ENCODE data around the gene MCM6. TPM values are rescaled to one million over a fixed set of nuclear protein-coding genes. Genes with fewer than 3 reads are reported as not detected.
A peak's percentile ranks its signal among the peaks of the same experiment; 100 is the strongest.

The MCM6 gene
- total RNA-seq, 1 experiment from 2014 or later, result 96.0 TPM

DNA sequence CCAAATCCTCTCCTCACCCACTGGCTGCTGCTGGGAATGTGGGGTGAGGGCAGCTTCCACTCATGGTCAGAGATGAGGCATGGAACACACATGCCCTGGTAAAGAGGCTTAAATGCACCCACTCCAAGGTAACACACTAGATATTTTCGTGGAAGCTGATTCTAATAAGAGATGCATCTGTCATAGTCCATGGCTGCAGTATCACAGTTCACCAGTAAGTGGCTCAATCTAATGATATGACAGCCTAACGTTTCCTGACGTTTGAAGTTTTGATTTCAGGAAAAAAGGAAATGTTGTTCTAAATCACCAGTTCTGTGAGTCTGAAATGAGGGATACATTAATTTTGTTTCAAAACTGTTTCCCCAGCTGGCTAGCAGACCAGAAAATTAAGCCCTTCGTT lies 77.5 kb downstream of the MCM6 start:
- Mint-ChIP-seq H3K9me3 (ENCODE audit: unreplicated experiment) (no peaks in the 10 kb centered on the region), H3K4me3 (ENCODE audit: unreplicated experiment) (no peak overlapping the region), H3K27me3 (ENCODE audit: insufficient read depth, unreplicated experiment) (no peaks in the 10 kb centered on the region), H3K27ac (ENCODE audit: unreplicated experiment) (no peak overlapping the region), H3K36me3 (ENCODE audit: insufficient read depth, unreplicated experiment) (no peaks in the 10 kb centered on the region), H3K4me1 (ENCODE audit: low read depth, unreplicated experiment) (no peaks in the 10 kb centered on the region)
- no TSS peak for BruUV-seq (replicated peaks)
- ChIA-PET CTCF (interaction anchor here (1.4 to 2.2 kb wide), 2 partner anchors 8 to 810 kb away, joined by 4 to 14 read pairs; no protein-coding TSS in a partner anchor), POLR2A (no interaction called here)
- Histone ChIP-seq H3K36me3 (ENCODE audit: control insufficient read depth, insufficient read depth, low read length) (no peaks in the 10 kb centered on the region), H3K4me3 (ENCODE audit: low read depth, low read length) (no peak overlapping the region), H3K9me3 (peaks cover 17% of the 10 kb centered on the region), H3K4me1 (peaks cover 4% of the 10 kb centered on the region), H3K27me3 (replicated peaks; ENCODE audit: control insufficient read depth, insufficient read depth, low read length) (no peaks in the 10 kb centered on the region)
- TF ChIP-seq, protein P1, sequence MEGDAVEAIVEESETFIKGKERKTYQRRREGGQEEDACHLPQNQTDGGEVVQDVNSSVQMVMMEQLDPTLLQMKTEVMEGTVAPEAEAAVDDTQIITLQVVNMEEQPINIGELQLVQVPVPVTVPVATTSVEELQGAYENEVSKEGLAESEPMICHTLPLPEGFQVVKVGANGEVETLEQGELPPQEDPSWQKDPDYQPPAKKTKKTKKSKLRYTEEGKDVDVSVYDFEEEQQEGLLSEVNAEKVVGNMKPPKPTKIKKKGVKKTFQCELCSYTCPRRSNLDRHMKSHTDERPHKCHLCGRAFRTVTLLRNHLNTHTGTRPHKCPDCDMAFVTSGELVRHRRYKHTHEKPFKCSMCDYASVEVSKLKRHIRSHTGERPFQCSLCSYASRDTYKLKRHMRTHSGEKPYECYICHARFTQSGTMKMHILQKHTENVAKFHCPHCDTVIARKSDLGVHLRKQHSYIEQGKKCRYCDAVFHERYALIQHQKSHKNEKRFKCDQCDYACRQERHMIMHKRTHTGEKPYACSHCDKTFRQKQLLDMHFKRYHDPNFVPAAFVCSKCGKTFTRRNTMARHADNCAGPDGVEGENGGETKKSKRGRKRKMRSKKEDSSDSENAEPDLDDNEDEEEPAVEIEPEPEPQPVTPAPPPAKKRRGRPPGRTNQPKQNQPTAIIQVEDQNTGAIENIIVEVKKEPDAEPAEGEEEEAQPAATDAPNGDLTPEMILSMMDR (IDR thresholded peaks at IDR 0.05; ENCODE audit: insufficient read depth in 1 of 2, low read depth in 1 of 2, low read length in 1 of 2, severe bottlenecking in 1 of 2, unreplicated experiment in 1 of 2), result peak in 1 of 2 experiments; percentile 16
- intact Hi-C loops (cut with micrococcal nuclease; ENCODE audit: unreplicated experiment), result loop anchor here (10.0 kb wide), 1 partner anchor 586 kb away; no protein-coding TSS in a partner anchor
- DNase-seq, result no peak

- no peak overlapping the region for H3K27ac Mint-ChIP-seq (ENCODE audit: unreplicated experiment)
- BruUV-seq (replicated peaks), result no TSS peak
- H3K27me3 Mint-ChIP-seq (ENCODE audit: insufficient read depth, unreplicated experiment), result no peaks in the 10 kb centered on the region
- H3K4me3 ChIP-seq (ENCODE audit: low read depth, low read length), result no peak overlapping the region
- no peaks in the 10 kb centered on the region for H3K4me1 ChIP-seq
- H3K9me3 Mint-ChIP-seq (ENCODE audit: unreplicated experiment), result no peaks in the 10 kb centered on the region
- CTCF ChIA-PET, result interaction anchor here (0.7 to 2.2 kb wide), 3 partner anchors 8 to 809 kb away, joined by 3 to 14 read pairs (median 4); no protein-coding TSS in a partner anchor
- POLR2A ChIA-PET, result no interaction called here
- H3K36me3 Mint-ChIP-seq (ENCODE audit: insufficient read depth, unreplicated experiment), result no peaks in the 10 kb centered on the region
- TF ChIP-seq, protein P1 (IDR thresholded peaks at IDR 0.05; ENCODE audit: insufficient read depth in 1 of 2, low read depth in 1 of 2, low read length in 1 of 2, severe bottlenecking in 1 of 2, unreplicated experiment in 1 of 2), result no peak
- H3K36me3 ChIP-seq (ENCODE audit: control insufficient read depth, insufficient read depth, low read length), result no peaks in the 10 kb centered on the region
- H3K9me3 ChIP-seq, result peaks cover 17% of the 10 kb centered on the region
- no peak for DNase-seq
- intact Hi-C loops (cut with micrococcal nuclease; ENCODE audit: unreplicated experiment), result loop anchor here (10.0 kb wide), 1 partner anchor 587 kb away; no protein-coding TSS in a partner anchor
- no peaks in the 10 kb centered on the region for H3K27me3 ChIP-seq (replicated peaks; ENCODE audit: control insufficient read depth, insufficient read depth, low read length)
- no peak overlapping the region for H3K4me3 Mint-ChIP-seq (ENCODE audit: unreplicated experiment)
- no peaks in the 10 kb centered on the region for H3K4me1 Mint-ChIP-seq (ENCODE audit: low read depth, unreplicated experiment)
Observed at GRCh38 chr2:135798275-135798705, 78.0 kb downstream of the MCM6 start.

DNA sequence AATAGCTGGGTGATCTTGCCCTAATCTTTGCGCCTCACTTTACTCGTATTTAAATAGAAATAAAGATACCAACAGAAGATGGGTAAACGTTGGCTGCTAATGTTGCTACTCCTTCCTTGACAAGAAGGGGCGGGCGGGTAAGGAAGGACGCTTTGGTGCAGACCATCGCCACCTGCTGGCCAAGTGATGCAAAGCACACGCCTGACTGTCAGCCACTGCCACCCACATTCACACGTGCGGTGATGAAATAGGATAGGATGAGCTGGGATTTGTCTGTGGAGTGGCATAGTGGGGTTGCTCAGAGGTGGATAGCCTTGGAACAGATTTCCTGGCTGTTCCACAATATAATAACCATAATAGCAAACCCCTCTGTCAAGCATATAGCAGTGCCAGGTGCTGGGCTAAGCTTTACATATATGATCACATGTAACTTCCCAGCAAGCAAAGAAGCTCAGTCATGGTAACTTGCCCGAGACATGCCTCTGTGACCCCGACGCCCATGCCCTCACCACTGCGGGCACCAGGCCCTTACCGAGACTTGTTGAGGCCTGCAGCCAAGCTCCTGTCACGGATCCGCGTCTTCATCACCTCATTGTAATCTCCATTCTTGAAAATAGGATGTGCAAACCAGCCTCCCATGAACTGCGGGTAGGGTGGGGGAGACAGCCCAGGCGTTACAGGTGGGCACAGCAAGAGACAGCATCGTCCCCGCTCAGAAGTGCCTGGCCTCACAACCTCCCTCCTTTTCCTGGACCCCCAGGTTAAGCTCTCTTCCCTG lies 78.6 kb downstream of the MCM6 start:
- Mint-ChIP-seq H3K36me3 (ENCODE audit: insufficient read depth, unreplicated experiment) (no peaks in the 10 kb centered on the region), H3K27ac (ENCODE audit: unreplicated experiment) (peak overlapping the region; percentile 11), H3K4me3 (ENCODE audit: unreplicated experiment) (no peak overlapping the region), H3K27me3 (ENCODE audit: insufficient read depth, unreplicated experiment) (no peaks in the 10 kb centered on the region), H3K4me1 (ENCODE audit: low read depth, unreplicated experiment) (no peaks in the 10 kb centered on the region), H3K9me3 (ENCODE audit: unreplicated experiment) (no peaks in the 10 kb centered on the region)
- ChIA-PET CTCF (interaction anchor here (0.5 to 2.2 kb wide), 7 partner anchors 9 to 809 kb away, joined by 3 to 14 read pairs (median 3); no protein-coding TSS in a partner anchor), POLR2A (no interaction called here)
- Histone ChIP-seq H3K4me1 (no peaks in the 10 kb centered on the region), H3K4me3 (ENCODE audit: low read depth, low read length) (no peak overlapping the region), H3K9me3 (peaks cover 17% of the 10 kb centered on the region), H3K27me3 (replicated peaks; ENCODE audit: control insufficient read depth, insufficient read depth, low read length) (no peaks in the 10 kb centered on the region), H3K36me3 (ENCODE audit: control insufficient read depth, insufficient read depth, low read length) (no peaks in the 10 kb centered on the region)
- intact Hi-C loops (cut with micrococcal nuclease; ENCODE audit: unreplicated experiment), result loop anchor here (1.0 to 10.0 kb wide), 2 partner anchors 587 to 808 kb away; no protein-coding TSS in a partner anchor
- TF ChIP-seq, protein P1 (IDR thresholded peaks at IDR 0.05; ENCODE audit: insufficient read depth in 1 of 2, low read depth in 1 of 2, low read length in 1 of 2, severe bottlenecking in 1 of 2, unreplicated experiment in 1 of 2), result peak; percentile 91 to 95
- DNase-seq, result peak; percentile 74 to 80
- BruUV-seq (replicated peaks), result no TSS peak
